ENCODE results near the gene AMH. TPM values are rescaled to one million over a fixed set of nuclear protein-coding genes. Genes with fewer than 3 reads are reported as not detected.

AMH gene
- total and polyA plus RNA-seq, 2 of the 4 experiments (the other 2 are of a cell fraction): 0.86 TPM; not detected in 1

DNA sequence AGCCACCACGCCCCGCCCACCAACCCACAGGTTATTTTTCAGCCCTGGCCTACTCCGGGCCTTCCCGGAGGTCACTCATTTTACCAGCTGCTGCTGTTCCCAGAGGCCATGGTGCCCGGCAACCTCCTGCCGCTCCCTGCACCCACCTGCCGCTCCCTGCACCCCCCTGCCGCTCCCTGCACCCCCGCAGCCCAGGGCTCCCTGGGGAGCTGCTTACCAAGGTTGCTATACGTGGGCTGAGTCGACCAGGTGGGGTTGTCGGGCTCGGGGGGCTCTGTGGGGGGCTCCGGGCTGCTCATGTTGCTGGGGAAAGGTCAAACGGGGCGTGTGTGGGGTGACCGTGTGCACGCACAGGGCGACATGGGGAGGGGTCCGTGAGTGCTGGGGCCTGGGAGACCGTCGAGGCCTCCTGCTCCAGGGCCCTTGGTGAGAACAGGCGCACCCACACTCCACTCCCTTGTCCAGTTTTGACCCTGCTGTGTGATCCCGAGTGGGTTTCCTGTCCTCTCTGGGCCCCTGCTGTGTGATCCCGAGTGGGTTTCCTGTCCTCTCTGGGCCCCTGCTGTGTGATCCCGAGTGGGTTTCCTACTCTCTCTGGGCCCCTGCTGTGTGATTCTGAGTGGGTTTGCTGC lies 31.6 kb downstream of the AMH start:
- no peak overlapping the region for H2BK120ac ChIP-seq (ENCODE audit: low read depth, low read length)
- H3K18ac ChIP-seq (ENCODE audit: low read depth, low read length): no peak overlapping the region
- no peak overlapping the region for H2BK20ac ChIP-seq (ENCODE audit: low read depth, low read length)
- ChIA-PET CTCF (no interaction called here), POLR2A (ENCODE audit: unreplicated experiment) (no interaction called here)
- in situ Hi-C loops (cut with MboI; ENCODE audit: low sequenced_read_pairs) (no loop called here), intact Hi-C loops (cut with micrococcal nuclease) (no loop called here), dilution Hi-C loops (cut with HindIII; ENCODE audit: low sequenced_read_pairs, unreplicated experiment) (no loop called here)
- peaks cover 7% of the 10 kb centered on the region for H3K4me1 ChIP-seq (ENCODE audit: control insufficient read depth, insufficient read depth, low read length)
- no peak overlapping the region for H3K4me2 ChIP-seq (ENCODE audit: low read depth, low read length)
- H3K79me1 ChIP-seq (ENCODE audit: low read depth in 1 of 2, low read length in 2 of 2): peaks cover 0 to 12% of the 10 kb centered on the region in 2 experiments; a peak in 1 of 4 replicates
- peaks cover 2% of the 10 kb centered on the region; the same call in 1 of the 2 replicates for H3K27me3 ChIP-seq (ENCODE audit: control insufficient read depth, insufficient read depth, low read length)
- no peak for ATAC-seq (ENCODE audit: low read depth)
- no peak overlapping the region for H3K4me3 ChIP-seq (ENCODE audit: insufficient read depth, low read depth, low read length)
- H3K27ac ChIP-seq (ENCODE audit: insufficient read depth, low read length): no peak overlapping the region
- no peak overlapping the region for H4K5ac ChIP-seq (ENCODE audit: low read depth, low read length)
- no peak for DNase-seq
- no TSS peak for BruUV-seq (replicated peaks)
- H2BK5ac ChIP-seq (ENCODE audit: low read depth, low read length, poor library complexity, severe bottlenecking): no peak overlapping the region
- H3K9me1 ChIP-seq (ENCODE audit: insufficient read depth, low read length): no peaks in the 10 kb centered on the region
- peaks cover 4% of the 10 kb centered on the region; the same call in 1 of the 2 replicates for H3K36me3 ChIP-seq (ENCODE audit: control insufficient read depth, insufficient read depth, low read length)
- H3K9me3 ChIP-seq (ENCODE audit: control insufficient read depth, insufficient read depth, low read length): no peaks in the 10 kb centered on the region
- H2AFZ ChIP-seq (replicated peaks; ENCODE audit: low read length, poor library complexity): no peak overlapping the region
- no peak overlapping the region for H3K9ac ChIP-seq (ENCODE audit: low read depth, low read length)
- H4K20me1 ChIP-seq (ENCODE audit: insufficient read depth, low read length): peaks cover 14% of the 10 kb centered on the region
- H3K56ac ChIP-seq (ENCODE audit: extremely low read depth, insufficient read depth, low read length): no peak overlapping the region
- no peak overlapping the region for H3K23ac ChIP-seq (ENCODE audit: low read depth, low read length)
- H2BK15ac ChIP-seq (ENCODE audit: low read depth, low read length): no peak overlapping the region
- WGBS, 2 experiments (ENCODE audit: extremely low coverage in 2 of 2, insufficient read length in 1 of 2): 84% methylated on average over 8 of the region's 26 CpGs; no CpG with 5 or more reads in 1 of the 2 experiments
- H3K14ac ChIP-seq (replicated peaks; ENCODE audit: low read depth, low read length): no peak overlapping the region
- no peak overlapping the region for H3K4ac ChIP-seq (ENCODE audit: low read depth, low read length)
- H2AK5ac ChIP-seq (ENCODE audit: low read depth, low read length): no peak overlapping the region
- TF ChIP-seq MAZ (IDR thresholded peaks at IDR 0.05; ENCODE audit: borderline replicate concordance, low read depth, low read length) (no peak), RAD21 (IDR thresholded peaks at IDR 0.05; ENCODE audit: low read length) (no peak), RFX5 (IDR thresholded peaks at IDR 0.05; ENCODE audit: low read depth, low read length) (no peak), BHLHE40 (IDR thresholded peaks at IDR 0.05; ENCODE audit: low read depth, low read length) (no peak), POLR2A (IDR thresholded peaks at IDR 0.05; ENCODE audit: low read depth, low read length) (no peak), MXI1 (IDR thresholded peaks at IDR 0.05; ENCODE audit: borderline replicate concordance, low read depth, low read length) (no peak), SMC3 (IDR thresholded peaks at IDR 0.05; ENCODE audit: low read depth, low read length) (no peak), RCOR1 (IDR thresholded peaks at IDR 0.05; ENCODE audit: insufficient replicate concordance, low read length) (no peak), MAFK (IDR thresholded peaks at IDR 0.05; ENCODE audit: low read depth, low read length) (no peak), NFE2L2 (IDR thresholded peaks at IDR 0.05; ENCODE audit: low read depth, low read length) (no peak), CEBPB (IDR thresholded peaks at IDR 0.05; ENCODE audit: low read depth, low read length) (no peak), FOS (IDR thresholded peaks at IDR 0.05; ENCODE audit: low read depth, low read length) (no peak), CHD1 (IDR thresholded peaks at IDR 0.05; ENCODE audit: low read depth, low read length) (no peak)
- TF ChIP-seq, protein P1, sequence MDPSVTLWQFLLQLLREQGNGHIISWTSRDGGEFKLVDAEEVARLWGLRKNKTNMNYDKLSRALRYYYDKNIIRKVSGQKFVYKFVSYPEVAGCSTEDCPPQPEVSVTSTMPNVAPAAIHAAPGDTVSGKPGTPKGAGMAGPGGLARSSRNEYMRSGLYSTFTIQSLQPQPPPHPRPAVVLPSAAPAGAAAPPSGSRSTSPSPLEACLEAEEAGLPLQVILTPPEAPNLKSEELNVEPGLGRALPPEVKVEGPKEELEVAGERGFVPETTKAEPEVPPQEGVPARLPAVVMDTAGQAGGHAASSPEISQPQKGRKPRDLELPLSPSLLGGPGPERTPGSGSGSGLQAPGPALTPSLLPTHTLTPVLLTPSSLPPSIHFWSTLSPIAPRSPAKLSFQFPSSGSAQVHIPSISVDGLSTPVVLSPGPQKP (IDR thresholded peaks at IDR 0.05; ENCODE audit: borderline replicate concordance, low read depth, low read length): no peak
- TF ChIP-seq, protein P2, sequence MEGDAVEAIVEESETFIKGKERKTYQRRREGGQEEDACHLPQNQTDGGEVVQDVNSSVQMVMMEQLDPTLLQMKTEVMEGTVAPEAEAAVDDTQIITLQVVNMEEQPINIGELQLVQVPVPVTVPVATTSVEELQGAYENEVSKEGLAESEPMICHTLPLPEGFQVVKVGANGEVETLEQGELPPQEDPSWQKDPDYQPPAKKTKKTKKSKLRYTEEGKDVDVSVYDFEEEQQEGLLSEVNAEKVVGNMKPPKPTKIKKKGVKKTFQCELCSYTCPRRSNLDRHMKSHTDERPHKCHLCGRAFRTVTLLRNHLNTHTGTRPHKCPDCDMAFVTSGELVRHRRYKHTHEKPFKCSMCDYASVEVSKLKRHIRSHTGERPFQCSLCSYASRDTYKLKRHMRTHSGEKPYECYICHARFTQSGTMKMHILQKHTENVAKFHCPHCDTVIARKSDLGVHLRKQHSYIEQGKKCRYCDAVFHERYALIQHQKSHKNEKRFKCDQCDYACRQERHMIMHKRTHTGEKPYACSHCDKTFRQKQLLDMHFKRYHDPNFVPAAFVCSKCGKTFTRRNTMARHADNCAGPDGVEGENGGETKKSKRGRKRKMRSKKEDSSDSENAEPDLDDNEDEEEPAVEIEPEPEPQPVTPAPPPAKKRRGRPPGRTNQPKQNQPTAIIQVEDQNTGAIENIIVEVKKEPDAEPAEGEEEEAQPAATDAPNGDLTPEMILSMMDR (conservative IDR thresholded peaks at IDR 0.05; ENCODE audit: low read depth, low read length): no peak
- TF ChIP-seq, protein P3, sequence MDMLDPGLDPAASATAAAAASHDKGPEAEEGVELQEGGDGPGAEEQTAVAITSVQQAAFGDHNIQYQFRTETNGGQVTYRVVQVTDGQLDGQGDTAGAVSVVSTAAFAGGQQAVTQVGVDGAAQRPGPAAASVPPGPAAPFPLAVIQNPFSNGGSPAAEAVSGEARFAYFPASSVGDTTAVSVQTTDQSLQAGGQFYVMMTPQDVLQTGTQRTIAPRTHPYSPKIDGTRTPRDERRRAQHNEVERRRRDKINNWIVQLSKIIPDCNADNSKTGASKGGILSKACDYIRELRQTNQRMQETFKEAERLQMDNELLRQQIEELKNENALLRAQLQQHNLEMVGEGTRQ (IDR thresholded peaks at IDR 0.05; ENCODE audit: low read depth, low read length): no peak
- no peak overlapping the region for H2AK9ac ChIP-seq (replicated peaks; ENCODE audit: low read depth, low read length, poor library complexity)
- H4K8ac ChIP-seq (ENCODE audit: low read depth in 2 of 2, low read length in 2 of 2): no peak overlapping the region
- H4K91ac ChIP-seq (ENCODE audit: insufficient read depth, low read depth, low read length): no peak overlapping the region

Data from IMR-90 (cell line).